Memory B cell (primary cell): Measurements from ENCODE around the gene IKBKG.
"Not testable (repeated sequence)": the region's sequence is repeated elsewhere in the genome, so short reads cannot be mapped to it uniquely, and the experiment has no call there.

ENCODE experiments used
- ATAC-seq: fragments of 150-1000 bp; cut with Tn5 transposase; 2 replicates; pipeline ENCODE4 v1.10.0; 2021; ENCODE audit warnings: low read depth, mild to moderate bottlenecking, moderate library complexity
- DNase-seq, 2 donors: peaks; one replicate each; pipeline ENCODE4 v3.0.0; 2022; ENCODE audit warnings: low spot score in 2 of 2
- H3K27ac Mint-ChIP-seq: one replicate; pipeline ENCODE4 v1.8.0; 2022; ENCODE audit warnings: mild to moderate bottlenecking, moderate library complexity, mixed read lengths
- H3K27me3 Mint-ChIP-seq: one replicate; pipeline ENCODE4 v1.8.0; 2022; ENCODE audit warnings: mixed read lengths
- H3K36me3 Mint-ChIP-seq: one replicate; pipeline ENCODE4 v1.8.0; 2022; ENCODE audit warnings: mild to moderate bottlenecking, mixed read lengths
- H3K4me1 Mint-ChIP-seq: one replicate; pipeline ENCODE4 v1.8.0; 2022; ENCODE audit warnings: mixed read lengths
- H3K4me3 Mint-ChIP-seq: one replicate; pipeline ENCODE4 v1.8.0; 2022; ENCODE audit warnings: mild to moderate bottlenecking, moderate library complexity, mixed read lengths
- H3K9me3 Mint-ChIP-seq: one replicate; pipeline ENCODE4 v1.8.0; 2022; ENCODE audit warnings: mixed read lengths

Gene IKBKG

DNA sequence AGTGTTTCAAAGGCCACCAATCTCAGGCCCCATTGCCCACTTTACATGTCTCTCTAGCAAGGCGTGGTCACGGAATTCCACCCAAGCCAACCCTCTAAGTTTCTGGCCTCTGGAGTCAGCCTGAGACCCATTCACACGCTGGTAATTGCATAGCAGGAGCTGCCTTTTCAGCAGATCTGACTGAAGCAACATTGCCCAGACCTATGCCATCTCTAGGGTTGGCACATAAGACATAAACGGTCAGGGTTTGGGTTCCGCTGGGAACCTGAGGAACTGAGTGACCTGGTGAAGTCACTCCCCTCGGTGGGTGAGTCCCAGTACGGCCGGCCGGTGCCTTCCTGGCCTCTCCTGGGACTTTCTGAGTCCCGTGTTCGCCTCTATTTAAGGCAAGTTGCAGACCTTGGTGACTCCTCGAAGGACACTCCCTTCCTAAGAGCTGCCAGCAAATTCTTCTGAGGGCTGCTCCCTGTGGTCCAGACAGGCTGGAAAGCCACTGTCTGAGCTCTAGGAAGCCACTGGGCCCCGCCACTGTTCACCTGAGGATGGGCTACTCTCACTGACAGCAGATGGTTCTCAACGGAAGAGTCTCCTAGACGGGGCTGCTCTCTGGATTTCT is 53.4 kb downstream of the IKBKG start:
- no peak for DNase-seq
- no peaks in the 10 kb centered on the region for H3K36me3 Mint-ChIP-seq
- no peak overlapping the region for H3K27ac Mint-ChIP-seq
- H3K4me3 Mint-ChIP-seq: no peak overlapping the region
- peaks cover 9% of the 10 kb centered on the region for H3K27me3 Mint-ChIP-seq
- no peaks in the 10 kb centered on the region for H3K9me3 Mint-ChIP-seq
- H3K4me1 Mint-ChIP-seq: no peaks in the 10 kb centered on the region
- no peak for ATAC-seq

DNA sequence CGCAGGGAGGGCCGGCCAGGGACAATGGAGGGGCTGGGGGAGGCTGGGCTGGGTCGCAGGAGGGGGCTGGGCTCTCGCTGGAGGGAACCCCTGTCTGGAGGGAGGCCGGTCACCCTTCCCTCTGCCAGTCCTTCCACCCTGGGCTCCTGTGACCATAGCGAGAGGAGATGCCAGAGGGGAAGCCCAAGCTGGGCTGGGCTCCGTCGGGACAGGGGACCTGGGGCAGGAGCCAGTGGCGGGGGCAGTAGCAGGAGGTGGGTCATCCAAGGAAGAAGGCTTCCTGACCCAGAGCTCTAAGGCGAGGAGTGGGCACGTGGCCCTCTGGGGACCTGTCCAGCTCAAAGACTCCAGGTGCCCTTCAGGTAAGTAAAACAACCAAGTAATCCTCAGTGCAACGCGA is 54.8 kb downstream of the IKBKG start:
- Mint-ChIP-seq H3K27me3 (peaks cover 12% of the 10 kb centered on the region), H3K4me3 (no peak overlapping the region), H3K27ac (no peak overlapping the region), H3K4me1 (no peaks in the 10 kb centered on the region), H3K9me3 (no peaks in the 10 kb centered on the region), H3K36me3 (no peaks in the 10 kb centered on the region)
- DNase-seq (no peak), ATAC-seq (no peak)

DNA sequence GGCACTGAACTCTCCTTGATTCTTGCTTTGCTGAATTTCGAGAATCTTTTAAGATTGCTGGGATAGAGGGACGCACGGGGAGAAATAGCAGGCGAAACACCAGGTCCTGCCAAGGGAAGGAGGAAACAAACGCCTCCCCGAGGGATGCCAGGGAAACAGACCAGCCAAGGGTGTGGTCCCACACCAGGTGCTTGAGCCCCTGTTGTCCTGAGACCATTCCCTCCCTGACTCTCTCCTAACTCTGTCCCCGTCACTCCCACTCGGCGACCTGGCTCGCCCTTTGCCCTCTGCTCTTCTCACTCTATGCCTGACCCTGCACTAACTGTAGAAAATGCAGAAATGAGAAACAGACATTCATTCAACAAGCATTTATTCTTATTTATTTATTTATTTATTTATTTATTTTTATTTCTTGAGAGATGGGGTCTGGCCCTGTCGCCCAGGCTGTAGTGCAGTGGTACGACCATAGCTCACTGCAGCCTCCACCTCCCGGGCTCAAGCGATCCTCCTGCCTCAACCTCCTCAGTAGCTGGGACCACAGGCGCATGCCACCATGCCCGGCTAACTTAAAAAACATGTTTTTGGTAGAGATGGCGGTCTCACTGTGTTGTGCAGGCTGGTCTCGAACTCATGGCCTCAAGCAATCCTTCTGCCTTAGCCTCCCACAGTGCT is 55.5 kb downstream of the IKBKG start:
- no peaks in the 10 kb centered on the region for H3K36me3 Mint-ChIP-seq
- H3K27me3 Mint-ChIP-seq: peaks cover 11% of the 10 kb centered on the region
- H3K9me3 Mint-ChIP-seq: no peaks in the 10 kb centered on the region
- ATAC-seq (no peak), DNase-seq (no peak)
- no peak overlapping the region for H3K4me3 Mint-ChIP-seq
- H3K4me1 Mint-ChIP-seq: no peaks in the 10 kb centered on the region
- H3K27ac Mint-ChIP-seq: no peak overlapping the region

DNA sequence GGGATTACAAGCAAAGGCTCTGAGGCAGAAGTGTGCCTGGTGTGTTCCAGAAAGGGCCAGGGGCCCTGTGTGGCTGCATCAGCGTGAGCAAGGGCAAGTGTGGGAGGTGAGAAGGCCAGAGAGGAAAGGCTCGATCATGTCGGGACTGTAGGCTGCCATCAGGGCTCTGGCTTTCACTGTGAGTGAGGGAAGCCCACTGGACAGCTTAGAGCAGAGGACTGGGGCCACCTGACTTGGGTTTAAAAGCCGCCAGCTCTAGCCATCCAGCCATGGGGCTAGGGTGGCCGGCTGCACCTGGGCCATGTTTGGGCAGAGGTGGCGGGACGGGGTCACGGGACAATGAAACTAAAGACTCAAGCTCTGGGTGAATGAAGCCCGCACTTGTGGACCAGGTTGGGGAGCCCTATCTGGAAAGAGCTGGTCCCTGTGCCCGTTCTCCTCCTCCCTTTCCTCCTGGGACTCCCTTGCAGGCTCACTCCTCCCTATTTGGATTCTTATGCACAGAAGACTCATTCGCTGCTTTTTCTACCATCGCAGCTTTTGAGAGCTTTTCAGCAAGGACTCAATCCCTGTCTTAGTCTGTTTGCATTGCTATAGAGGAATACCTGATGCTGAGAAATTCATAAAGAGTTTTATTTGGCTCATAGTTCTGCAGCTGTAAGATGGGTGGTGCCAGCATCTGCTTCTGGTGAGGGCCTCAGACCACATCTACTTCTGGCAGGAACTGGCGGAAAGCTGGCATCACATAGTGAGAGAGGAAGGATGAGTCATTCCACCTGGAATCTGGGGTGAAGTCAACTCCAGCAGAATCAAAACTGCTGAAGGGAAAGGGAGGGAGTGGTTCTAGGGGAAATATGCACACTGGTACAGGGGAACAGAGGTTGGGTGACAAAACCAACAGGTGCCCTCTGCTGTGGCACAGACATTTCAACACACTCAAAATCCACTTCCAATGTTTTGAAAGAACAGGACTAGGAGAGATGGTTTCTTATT is 56.3 kb downstream of the IKBKG start:
- Mint-ChIP-seq H3K4me3 (no peak overlapping the region), H3K27me3 (peaks cover 11% of the 10 kb centered on the region), H3K4me1 (no peaks in the 10 kb centered on the region), H3K36me3 (no peaks in the 10 kb centered on the region), H3K27ac (no peak overlapping the region), H3K9me3 (no peaks in the 10 kb centered on the region)
- DNase-seq (no peak), ATAC-seq (no peak)

DNA sequence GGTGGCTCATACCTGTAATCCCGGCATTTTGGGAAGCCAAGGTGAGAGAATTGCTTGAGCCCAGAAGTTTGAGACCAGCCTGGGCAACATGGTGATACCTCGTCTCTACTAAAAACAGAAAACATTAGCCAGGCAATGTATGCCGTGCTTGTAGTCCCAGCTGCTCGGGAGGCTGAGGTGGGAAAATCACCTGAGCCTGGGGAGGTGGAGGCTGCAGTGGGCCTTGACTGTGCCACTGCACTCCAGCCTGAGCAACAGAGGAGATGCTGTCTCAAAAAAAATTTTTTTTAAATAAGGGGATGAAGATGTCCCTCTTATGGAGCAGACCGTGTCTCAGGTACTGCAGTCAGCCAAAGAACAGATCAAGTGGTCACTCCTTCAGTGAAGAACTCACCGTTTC is 58.1 kb downstream of the IKBKG start:
- Mint-ChIP-seq H3K27ac (no peak overlapping the region), H3K9me3 (no peaks in the 10 kb centered on the region), H3K36me3 (no peaks in the 10 kb centered on the region), H3K4me3 (no peak overlapping the region), H3K4me1 (no peaks in the 10 kb centered on the region), H3K27me3 (peaks cover 9% of the 10 kb centered on the region)
- ATAC-seq: no peak
- no peak for DNase-seq

DNA sequence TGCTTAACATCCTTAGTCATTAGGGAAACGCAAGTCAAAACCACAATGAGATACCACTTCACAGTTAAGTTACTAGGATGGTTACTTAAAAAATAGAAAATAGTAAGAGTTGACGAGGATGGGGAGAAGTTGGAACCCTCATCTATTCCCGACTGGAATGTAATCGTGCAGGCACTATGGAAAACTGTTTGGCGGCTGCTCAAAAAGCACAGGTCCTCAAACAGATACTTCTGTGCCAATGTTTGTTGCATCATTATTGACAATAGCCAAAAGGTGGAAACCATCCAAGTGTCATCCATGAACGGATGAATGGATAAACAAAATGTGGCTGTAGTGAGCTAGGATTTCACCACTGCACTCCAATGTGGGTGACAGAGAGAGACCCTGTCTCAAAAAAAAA is 60.0 kb downstream of the IKBKG start:
- Mint-ChIP-seq H3K36me3 (no peaks in the 10 kb centered on the region), H3K27ac (no peak overlapping the region), H3K9me3 (no peaks in the 10 kb centered on the region), H3K4me1 (no peaks in the 10 kb centered on the region), H3K27me3 (peaks cover 5% of the 10 kb centered on the region), H3K4me3 (no peak overlapping the region)
- no peak for ATAC-seq
- no peak for DNase-seq

DNA sequence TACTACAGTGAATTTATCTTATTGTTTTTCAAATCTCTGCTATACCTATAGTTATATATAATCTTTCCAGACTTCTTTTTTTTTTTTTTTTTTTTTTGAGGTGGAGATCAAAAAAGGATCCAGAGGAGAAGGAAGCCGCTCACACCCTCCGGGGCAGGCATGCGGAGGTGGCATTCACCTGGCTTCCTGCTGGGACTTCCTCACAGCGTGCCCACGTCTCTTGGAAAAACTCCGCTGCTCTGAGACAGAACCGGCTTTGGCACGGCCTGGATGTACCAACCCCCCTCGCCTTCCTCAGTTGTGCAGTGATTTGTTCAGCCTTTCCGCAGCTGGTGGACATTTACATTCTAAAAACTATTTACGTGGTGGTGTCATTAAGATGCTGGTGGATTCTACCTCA is 60.6 kb downstream of the IKBKG start:
- not testable (repeated sequence) for H3K9me3 Mint-ChIP-seq, H3K27ac Mint-ChIP-seq, H3K4me1 Mint-ChIP-seq, ATAC-seq, DNase-seq, H3K4me3 Mint-ChIP-seq, H3K27me3 Mint-ChIP-seq, H3K36me3 Mint-ChIP-seq

DNA sequence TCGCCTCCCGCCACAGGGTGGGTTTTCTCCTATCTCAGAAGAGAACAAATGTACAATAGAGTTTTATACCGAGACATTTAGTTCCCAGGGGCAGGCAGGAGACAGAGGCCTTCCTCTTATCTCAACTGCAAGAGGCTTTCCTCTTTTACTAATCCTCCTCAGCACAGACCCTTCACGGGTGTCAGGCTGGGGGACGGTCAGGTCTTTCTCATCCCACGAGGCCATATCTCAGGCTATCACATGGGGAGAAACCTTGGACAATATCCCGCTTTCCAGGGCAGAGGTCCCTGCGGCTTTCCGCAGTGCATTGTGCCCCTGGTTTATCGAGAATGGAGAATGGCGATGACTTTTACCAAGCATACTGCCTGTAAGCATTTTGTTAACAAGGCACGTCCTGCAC is 61.4 kb downstream of the IKBKG start:
- not testable (repeated sequence) for H3K27ac Mint-ChIP-seq, H3K4me1 Mint-ChIP-seq, H3K4me3 Mint-ChIP-seq, H3K27me3 Mint-ChIP-seq, ATAC-seq, DNase-seq, H3K9me3 Mint-ChIP-seq, H3K36me3 Mint-ChIP-seq

DNA sequence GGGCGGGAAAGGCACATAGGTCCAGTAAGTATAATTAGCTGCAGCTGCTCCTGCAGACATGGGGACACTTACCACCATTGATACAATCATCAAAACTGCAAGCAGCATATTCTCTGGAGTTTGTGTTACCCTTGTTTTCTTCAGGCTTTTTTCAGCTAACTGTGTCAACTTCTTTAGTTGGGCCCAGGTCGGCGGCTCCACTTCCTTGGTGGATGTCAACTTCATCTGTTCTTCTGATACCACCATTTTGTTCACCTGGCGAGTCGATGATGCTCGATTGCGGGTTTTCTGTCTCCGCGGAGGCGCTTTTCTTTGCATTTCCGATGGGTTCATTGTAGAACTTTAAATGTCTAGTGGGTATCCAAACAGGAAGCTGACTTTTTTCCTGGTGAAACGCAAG is 63.7 kb downstream of the IKBKG start:
- not testable (repeated sequence) for H3K27ac Mint-ChIP-seq, H3K27me3 Mint-ChIP-seq

DNA sequence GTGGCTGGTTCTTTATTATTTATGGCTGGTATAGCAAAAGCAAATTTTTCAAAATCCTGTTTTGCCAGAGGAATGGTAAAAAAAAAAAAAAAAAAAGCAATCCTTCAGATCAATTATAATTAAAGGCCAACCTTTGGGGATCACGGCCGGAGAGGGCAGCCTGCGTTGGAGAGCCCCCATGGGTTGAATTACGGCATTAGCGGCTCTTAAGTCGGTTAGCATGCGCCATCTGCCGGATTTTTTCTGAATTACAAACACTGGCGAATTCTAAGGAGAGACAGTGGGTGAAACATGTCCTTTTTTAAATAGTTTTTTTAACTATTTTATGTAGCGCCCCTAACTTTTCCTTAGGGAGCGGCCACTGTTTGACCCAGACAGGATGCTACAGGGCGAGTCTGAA is 66.2 kb downstream of the IKBKG start:
- H3K27ac Mint-ChIP-seq, DNase-seq, ATAC-seq, H3K9me3 Mint-ChIP-seq, H3K36me3 Mint-ChIP-seq, H3K4me1 Mint-ChIP-seq, H3K4me3 Mint-ChIP-seq, H3K27me3 Mint-ChIP-seq: not testable (repeated sequence)

More for the DNA sequence above, 63.7 kb downstream of the IKBKG start:
- H3K4me1 Mint-ChIP-seq, DNase-seq, H3K4me3 Mint-ChIP-seq, H3K36me3 Mint-ChIP-seq, H3K9me3 Mint-ChIP-seq, ATAC-seq: not testable (repeated sequence)
